HEK293 (cell line): ENCODE measurements around the gene PGAP6.

ENCODE experiments used
- CTCF ChIP-seq: fragments of 450-650 bp; formaldehyde crosslinking; IDR thresholded peaks from 2 replicates; pipeline ENCODE4 v1.5.1; 2016; ENCODE audit warnings: missing biosample characterization, missing genetic modification characterization
- KLF16 ChIP-seq: fragments of 450-650 bp; formaldehyde crosslinking; IDR thresholded peaks from 2 replicates; pipeline ENCODE4 v1.5.1; 2017; ENCODE audit warnings: missing biosample characterization, missing genetic modification characterization
- RBAK ChIP-seq: fragments of 450-650 bp; formaldehyde crosslinking; IDR thresholded peaks from 2 replicates; pipeline ENCODE4 v1.5.1; 2016; ENCODE audit warnings: missing biosample characterization, missing genetic modification characterization
- SCRT1 ChIP-seq: fragments of 450-650 bp; formaldehyde crosslinking; IDR thresholded peaks from 2 replicates; pipeline ENCODE4 v1.5.1; 2016; ENCODE audit warnings: missing biosample characterization, missing genetic modification characterization, borderline replicate concordance
- SETDB1 ChIP-seq: IDR thresholded peaks from one replicate; pipeline ENCODE4 v1.6.1; 2017; ENCODE audit warnings: mild to moderate bottlenecking, low read length, moderate library complexity, mixed read lengths; ENCODE audit not compliant: insufficient read length
- SP7 ChIP-seq: fragments of 450-650 bp; formaldehyde crosslinking; IDR thresholded peaks from 2 replicates; pipeline ENCODE4 v1.5.1; 2016; ENCODE audit warnings: missing biosample characterization, missing genetic modification characterization
- WT1 ChIP-seq: fragments of 450-650 bp; formaldehyde crosslinking; IDR thresholded peaks from 2 replicates; pipeline ENCODE4 v1.5.1; 2016; ENCODE audit warnings: missing biosample characterization, missing genetic modification characterization
- YY2 ChIP-seq: fragments of 450-650 bp; formaldehyde crosslinking; IDR thresholded peaks from 2 replicates; pipeline ENCODE4 v1.5.1; 2016; ENCODE audit warnings: missing biosample characterization, missing genetic modification characterization
- ZBTB1 ChIP-seq: fragments of 450-650 bp; formaldehyde crosslinking; IDR thresholded peaks from 2 replicates; pipeline ENCODE4 v1.5.1; 2016; ENCODE audit warnings: missing biosample characterization, missing genetic modification characterization
- ZFP3 ChIP-seq: fragments of 450-650 bp; formaldehyde crosslinking; IDR thresholded peaks from 2 replicates; pipeline ENCODE4 v1.5.1; 2016; ENCODE audit warnings: low read depth, missing biosample characterization, missing genetic modification characterization
- ZIC2 ChIP-seq: fragments of 450-650 bp; formaldehyde crosslinking; IDR thresholded peaks from 2 replicates; pipeline ENCODE4 v1.5.1; 2016; ENCODE audit warnings: missing biosample characterization, missing genetic modification characterization
- ZNF10 ChIP-seq: fragments of 450-650 bp; formaldehyde crosslinking; IDR thresholded peaks from 2 replicates; pipeline ENCODE4 v1.5.1; 2017; ENCODE audit warnings: missing biosample characterization, missing genetic modification characterization
- ZNF140 ChIP-seq: fragments of 450-650 bp; formaldehyde crosslinking; IDR thresholded peaks from 2 replicates; pipeline ENCODE4 v1.5.1; 2016; ENCODE audit warnings: missing biosample characterization, missing genetic modification characterization
- ZNF16 ChIP-seq: fragments of 450-650 bp; formaldehyde crosslinking; IDR thresholded peaks from 2 replicates; pipeline ENCODE4 v1.5.1; 2016; ENCODE audit warnings: low read depth, missing biosample characterization, missing genetic modification characterization
- ZNF174 ChIP-seq: fragments of 450-650 bp; formaldehyde crosslinking; IDR thresholded peaks from 2 replicates; pipeline ENCODE4 v1.5.0; 2017; ENCODE audit warnings: missing biosample characterization, mild to moderate bottlenecking, missing genetic modification characterization
- ZNF184 ChIP-seq: fragments of 450-650 bp; IDR thresholded peaks from 2 replicates; pipeline ENCODE4 v1.5.1; 2018; ENCODE audit warnings: missing biosample characterization, mild to moderate bottlenecking, missing genetic modification characterization
- ZNF19 ChIP-seq: fragments of 450-650 bp; formaldehyde crosslinking; IDR thresholded peaks from 2 replicates; pipeline ENCODE4; 2016; ENCODE audit warnings: missing biosample characterization, missing genetic modification characterization, low read depth
- ZNF2 ChIP-seq: fragments of 450-650 bp; formaldehyde crosslinking; IDR thresholded peaks from 2 replicates; pipeline ENCODE4 v1.5.1; 2016; ENCODE audit warnings: missing biosample characterization, missing genetic modification characterization
- ZNF239 ChIP-seq: fragments of 450-650 bp; formaldehyde crosslinking; IDR thresholded peaks from 2 replicates; pipeline ENCODE4 v1.5.1; 2016; ENCODE audit warnings: missing biosample characterization, missing genetic modification characterization
- ZNF311 ChIP-seq: fragments of 450-650 bp; formaldehyde crosslinking; IDR thresholded peaks from 2 replicates; pipeline ENCODE4 v1.5.1; 2017; ENCODE audit warnings: missing biosample characterization, missing genetic modification characterization, borderline replicate concordance
- ZNF404 ChIP-seq: fragments of 450-650 bp; formaldehyde crosslinking; IDR thresholded peaks from 2 replicates; pipeline ENCODE4 v1.5.1; 2017; ENCODE audit warnings: missing biosample characterization, missing genetic modification characterization
- ZNF416 ChIP-seq: fragments of 450-650 bp; formaldehyde crosslinking; IDR thresholded peaks from 2 replicates; pipeline ENCODE4 v1.5.1; 2016; ENCODE audit warnings: missing biosample characterization, missing genetic modification characterization
- ZNF501 ChIP-seq: fragments of 450-650 bp; formaldehyde crosslinking; IDR thresholded peaks from 2 replicates; pipeline ENCODE4 v1.5.1; 2016; ENCODE audit warnings: missing biosample characterization, missing genetic modification characterization
- ZNF510 ChIP-seq: fragments of 450-650 bp; formaldehyde crosslinking; IDR thresholded peaks from 2 replicates; pipeline ENCODE4 v1.5.1; 2018; ENCODE audit warnings: mild to moderate bottlenecking, missing genetic modification characterization, missing biosample characterization; ENCODE audit not compliant: insufficient replicate concordance
- ZNF513 ChIP-seq: fragments of 450-650 bp; IDR thresholded peaks from 2 replicates; pipeline ENCODE4 v1.5.1; 2018; ENCODE audit warnings: missing biosample characterization, missing genetic modification characterization
- ZNF530 ChIP-seq: fragments of 450-650 bp; formaldehyde crosslinking; IDR thresholded peaks from 2 replicates; pipeline ENCODE4 v1.5.1; 2016; ENCODE audit warnings: low read depth, missing biosample characterization, missing genetic modification characterization
- ZNF548 ChIP-seq: fragments of 450-650 bp; formaldehyde crosslinking; IDR thresholded peaks from 2 replicates; pipeline ENCODE4 v1.5.1; 2016; ENCODE audit warnings: missing biosample characterization, missing genetic modification characterization
- ZNF624 ChIP-seq: fragments of 450-650 bp; formaldehyde crosslinking; IDR thresholded peaks from 2 replicates; pipeline ENCODE4 v1.5.1; 2017; ENCODE audit warnings: missing biosample characterization, missing genetic modification characterization
- ZNF639 ChIP-seq: fragments of 450-650 bp; formaldehyde crosslinking; IDR thresholded peaks from 2 replicates; pipeline ENCODE4 v1.5.1; 2016; ENCODE audit warnings: missing biosample characterization, missing genetic modification characterization
- ZNF654 ChIP-seq: fragments of 450-650 bp; formaldehyde crosslinking; IDR thresholded peaks from 2 replicates; pipeline ENCODE4 v1.5.1; 2016; ENCODE audit warnings: low read depth, missing biosample characterization, missing genetic modification characterization
- ZNF777 ChIP-seq: fragments of 450-650 bp; formaldehyde crosslinking; IDR thresholded peaks from 2 replicates; pipeline ENCODE4 v1.5.1; 2017; ENCODE audit warnings: missing biosample characterization, missing genetic modification characterization, borderline replicate concordance
- ZNF791 ChIP-seq: fragments of 450-650 bp; formaldehyde crosslinking; IDR thresholded peaks from 2 replicates; pipeline ENCODE4 v1.5.1; 2016; ENCODE audit warnings: missing biosample characterization, missing genetic modification characterization
- TF ChIP-seq, protein P1 (sequence below): fragments of 450-650 bp; formaldehyde crosslinking; IDR thresholded peaks from 2 replicates; pipeline ENCODE4 v1.5.1; 2017; ENCODE audit warnings: missing biosample characterization, missing genetic modification characterization
- TF ChIP-seq, protein P2 (sequence below): fragments of 450-650 bp; formaldehyde crosslinking; IDR thresholded peaks from 2 replicates; pipeline ENCODE4 v1.5.1; 2016; ENCODE audit warnings: missing biosample characterization, missing genetic modification characterization, low read depth

Gene PGAP6

DNA sequence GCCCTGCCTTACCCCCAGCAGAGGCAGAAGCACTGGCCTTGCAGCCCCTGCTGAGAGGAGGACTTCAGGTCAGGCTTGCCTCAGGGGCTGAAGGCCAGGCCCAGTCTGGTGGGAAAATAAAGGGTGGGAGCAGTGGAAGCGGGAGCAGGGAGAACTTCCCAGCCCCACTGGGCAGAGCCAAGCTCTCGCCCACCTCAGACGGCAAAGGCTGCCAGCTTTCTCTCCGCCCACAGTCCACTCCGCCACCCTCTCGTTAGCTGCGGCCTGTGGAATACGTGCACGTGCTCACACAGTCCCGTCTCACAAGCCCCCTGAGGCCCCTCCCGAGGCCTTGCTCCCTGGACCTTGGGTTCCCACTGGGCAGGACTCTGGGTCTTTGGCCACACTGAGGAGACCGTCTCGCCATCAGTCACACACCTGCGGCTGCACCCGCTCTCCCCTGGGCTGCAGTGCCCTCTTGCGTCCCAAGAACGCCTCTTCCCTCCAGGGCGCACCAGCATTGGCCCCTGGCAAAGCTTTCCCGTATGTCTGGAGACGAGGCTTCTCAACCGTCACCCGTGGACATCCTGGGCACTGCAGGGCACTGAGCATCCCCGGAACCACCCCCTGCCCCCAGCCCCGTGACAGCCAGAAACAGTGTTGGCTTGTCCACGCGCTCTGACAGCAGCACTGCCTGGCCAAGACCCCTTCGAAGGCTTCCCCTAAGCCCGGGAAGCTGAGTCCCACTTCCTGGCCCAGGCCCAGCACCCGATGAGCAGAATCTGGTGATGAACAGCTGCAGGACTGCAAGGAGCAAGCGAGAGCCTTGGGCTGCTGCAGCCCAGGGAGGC is 19.7 kb downstream of the PGAP6 start (continued):
- TF ChIP-seq ZNF513 (no peak), ZBTB1 (tag by site-specific recombination) (no peak), ZNF624 (tag by site-specific recombination) (no peak), ZNF777 (tag by site-specific recombination) (peak; percentile 21; the same call in 1 of the 2 replicates), SETDB1 (no peak), ZNF2 (tag by site-specific recombination) (0 out of 2 replicates have a peak, but pooled peaks have one; percentile 37), ZNF239 (no peak), ZNF184 (no peak), ZNF654 (tag by site-specific recombination) (peak; percentile 53), ZNF791 (tag by site-specific recombination) (no peak), ZNF174 (tag by site-specific recombination) (no peak), ZNF501 (tag by site-specific recombination) (peak; percentile 34; the same call in 1 of the 2 replicates), ZFP3 (tag by site-specific recombination) (no peak), YY2 (no peak), ZNF10 (tag by site-specific recombination) (peak; percentile 74), SCRT1 (tag by site-specific recombination) (peak; percentile 92), ZNF404 (tag by site-specific recombination) (no peak), CTCF (peak; percentile 95), ZNF311 (tag by site-specific recombination) (no peak), ZIC2 (tag by site-specific recombination) (no peak; the same call in 1 of the 2 replicates), SP7 (tag by site-specific recombination) (no peak), ZNF16 (tag by site-specific recombination) (no peak), ZNF416 (tag by site-specific recombination) (no peak), ZNF530 (tag by site-specific recombination) (no peak), WT1 (tag by site-specific recombination) (no peak), ZNF548 (no peak), ZNF19 (tag by site-specific recombination) (no peak), ZNF140 (tag by site-specific recombination) (no peak), ZNF510 (tag by site-specific recombination) (no peak), RBAK (tag by site-specific recombination) (no peak), ZNF639 (tag by site-specific recombination) (no peak), KLF16 (0 out of 2 replicates have a peak, but pooled peaks have one; percentile 48)
- TF ChIP-seq, protein P1, sequence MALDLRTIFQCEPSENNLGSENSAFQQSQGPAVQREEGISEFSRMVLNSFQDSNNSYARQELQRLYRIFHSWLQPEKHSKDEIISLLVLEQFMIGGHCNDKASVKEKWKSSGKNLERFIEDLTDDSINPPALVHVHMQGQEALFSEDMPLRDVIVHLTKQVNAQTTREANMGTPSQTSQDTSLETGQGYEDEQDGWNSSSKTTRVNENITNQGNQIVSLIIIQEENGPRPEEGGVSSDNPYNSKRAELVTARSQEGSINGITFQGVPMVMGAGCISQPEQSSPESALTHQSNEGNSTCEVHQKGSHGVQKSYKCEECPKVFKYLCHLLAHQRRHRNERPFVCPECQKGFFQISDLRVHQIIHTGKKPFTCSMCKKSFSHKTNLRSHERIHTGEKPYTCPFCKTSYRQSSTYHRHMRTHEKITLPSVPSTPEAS: no peak
- TF ChIP-seq, protein P2, sequence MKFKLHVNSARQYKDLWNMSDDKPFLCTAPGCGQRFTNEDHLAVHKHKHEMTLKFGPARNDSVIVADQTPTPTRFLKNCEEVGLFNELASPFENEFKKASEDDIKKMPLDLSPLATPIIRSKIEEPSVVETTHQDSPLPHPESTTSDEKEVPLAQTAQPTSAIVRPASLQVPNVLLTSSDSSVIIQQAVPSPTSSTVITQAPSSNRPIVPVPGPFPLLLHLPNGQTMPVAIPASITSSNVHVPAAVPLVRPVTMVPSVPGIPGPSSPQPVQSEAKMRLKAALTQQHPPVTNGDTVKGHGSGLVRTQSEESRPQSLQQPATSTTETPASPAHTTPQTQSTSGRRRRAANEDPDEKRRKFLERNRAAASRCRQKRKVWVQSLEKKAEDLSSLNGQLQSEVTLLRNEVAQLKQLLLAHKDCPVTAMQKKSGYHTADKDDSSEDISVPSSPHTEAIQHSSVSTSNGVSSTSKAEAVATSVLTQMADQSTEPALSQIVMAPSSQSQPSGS (tag by site-specific recombination): no peak
